ENCODE measurements around the gene GAL3ST2. TPM values are rescaled to one million over a fixed set of nuclear protein-coding genes. Genes with fewer than 3 reads are reported as not detected.

GAL3ST2 gene
- total and polyA plus RNA-seq, 2 of the 8 experiments (the other 6 are each of a cell fraction or from before 2014, with no cell fraction given): not detected

DNA sequence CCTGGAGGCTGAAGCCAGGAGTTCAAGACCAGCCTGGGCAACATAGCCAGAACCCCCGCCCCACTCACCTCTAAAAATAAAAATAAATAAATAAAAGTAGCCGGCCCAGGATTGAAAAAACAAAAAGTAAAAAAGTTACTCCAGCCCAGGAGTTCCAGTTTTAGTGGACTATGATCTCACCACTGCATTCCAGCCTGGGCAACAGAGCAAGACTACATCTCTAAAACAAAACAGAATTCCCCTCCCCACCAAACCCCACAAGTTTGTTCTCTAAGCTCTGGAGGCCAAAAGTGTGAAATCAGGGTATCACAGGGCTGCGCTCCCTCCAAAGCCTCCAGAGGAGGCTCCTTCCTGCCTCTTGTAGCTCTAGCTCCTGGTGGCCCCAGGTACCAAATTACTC, 40.5 kb upstream of the GAL3ST2 start:
- Histone ChIP-seq H3K36me3 (ENCODE audit: control insufficient read depth in 2 of 4, insufficient read depth in 4 of 4, low read length in 3 of 4) (no peaks in the 10 kb centered on the region), H4K20me1 (replicated peaks in 1 of 2; ENCODE audit: control insufficient read depth in 1 of 2, insufficient read depth in 2 of 2, low read length in 2 of 2) (peaks cover 1 to 5% of the 10 kb centered on the region in 2 experiments), H4K8ac (ENCODE audit: extremely low read depth, insufficient read depth, low read length) (no peak overlapping the region), H3K14ac (ENCODE audit: insufficient read length) (no peak overlapping the region), H3K18ac (ENCODE audit: extremely low read depth, low read length) (no peak overlapping the region), H3K79me2 (ENCODE audit: control insufficient read depth in 1 of 2, insufficient read depth in 2 of 2, low read length in 2 of 2) (no peaks in the 10 kb centered on the region), H3K27me3 (replicated peaks in 1 of 4; ENCODE audit: control insufficient read depth in 3 of 4, extremely low read depth in 1 of 4, insufficient read depth in 3 of 4, low read length in 3 of 4) (peaks cover 0 to 4% (median 3%) of the 10 kb centered on the region in 4 experiments; a peak in 4 of 7 replicates), H2BK15ac (ENCODE audit: low read length) (no peak overlapping the region), H3K23me2 (ENCODE audit: low read depth, low read length) (peaks cover 12% of the 10 kb centered on the region; the same call in 1 of the 2 replicates), H2BK5ac (ENCODE audit: low read depth, low read length) (no peak overlapping the region), H3K23ac (ENCODE audit: insufficient read length) (no peak overlapping the region), H2BK120ac (replicated peaks; ENCODE audit: low read depth, low read length) (no peak overlapping the region), H3K9me3 (ENCODE audit: insufficient read depth in 2 of 2, low read depth in 1 of 2, low read length in 1 of 2) (no peaks in the 10 kb centered on the region), H3K4me2 (ENCODE audit: insufficient read depth in 1 of 2, low read depth in 2 of 2, low read length in 2 of 2) (no peak overlapping the region; a peak in 1 of 4 replicates), H3K4me1 (replicated peaks in 1 of 4; ENCODE audit: control insufficient read depth in 3 of 4, insufficient read depth in 4 of 4, low read length in 3 of 4) (peaks cover 0 to 6% (median 0%) of the 10 kb centered on the region in 4 experiments; a peak in 2 of 7 replicates), H3K4me3 (ENCODE audit: extremely low read depth in 1 of 4, insufficient read depth in 2 of 4, low read depth in 3 of 4, low read length in 4 of 4) (no peak overlapping the region), H2AK5ac (ENCODE audit: low read depth, low read length) (no peak overlapping the region), H3K9ac (replicated peaks in 1 of 4; ENCODE audit: extremely low read depth in 1 of 4, low read depth in 3 of 4, low read length in 3 of 4) (no peak overlapping the region), H3K4ac (replicated peaks; ENCODE audit: insufficient read length, low read depth, low read length) (no peak overlapping the region), H3K79me1 (ENCODE audit: low read depth, low read length) (peaks cover 2% of the 10 kb centered on the region; the same call in 1 of the 2 replicates), H2AFZ (ENCODE audit: low read length) (no peak overlapping the region), H3K56ac (replicated peaks; ENCODE audit: insufficient read length, low read depth, low read length) (no peak overlapping the region), H2BK20ac (ENCODE audit: low read length) (no peak overlapping the region), H2BK12ac (ENCODE audit: low read depth, low read length) (no peak overlapping the region), H4K91ac (replicated peaks; ENCODE audit: insufficient read length, low read length) (no peak overlapping the region), H4K5ac (ENCODE audit: insufficient read length, low read depth, low read length) (no peak overlapping the region), H3K27ac (ENCODE audit: low read depth, low read length) (no peak overlapping the region)
- CTCF ChIA-PET (ENCODE audit: partially characterized antibody): interaction anchor here (1.0 to 1.2 kb wide), 2 partner anchors 10 to 143 kb away, joined by 3 to 6 read pairs; no protein-coding TSS in a partner anchor
- DNase-seq (ENCODE audit: low read depth in 1 of 2, low spot score in 2 of 2) (no peak), FAIRE-seq (no peak)
- POLR2A ChIA-PET (ENCODE audit: partially characterized antibody): interaction anchor here (1.0 to 1.5 kb wide), 2 partner anchors 10 to 77 kb away, joined by 3 to 4 read pairs; no protein-coding TSS in a partner anchor
- WGBS, 2 experiments (ENCODE audit: extremely low coverage in 1 of 2, insufficient coverage in 1 of 2, insufficient read length in 1 of 2, insufficient replicate concordance in 2 of 2, low coverage in 1 of 2, low lambda C conversion rate in 2 of 2, missing lambda C conversion rate in 1 of 2): 92% methylated on average over 3 of the region's 3 CpGs; no CpG with 5 or more reads in 1 of the 2 experiments
- no peak for TF ChIP-seq SAP30 (IDR thresholded peaks at IDR 0.05; ENCODE audit: insufficient read depth, insufficient replicate concordance, low read length)
- no peak for TF ChIP-seq CREB1 (IDR thresholded peaks at IDR 0.05)
- TF ChIP-seq CHD2 (IDR thresholded peaks at IDR 0.05; ENCODE audit: low read length): no peak
- TF ChIP-seq PHF8 (conservative IDR thresholded peaks at IDR 0.05; ENCODE audit: low read depth, low read length): no peak
- no peak for TF ChIP-seq POLR2A (IDR thresholded peaks at IDR 0.05; ENCODE audit: control extremely low read depth in 1 of 2, low read depth in 2 of 2, low read length in 2 of 2)
- no peak for TF ChIP-seq FOSL1 (IDR thresholded peaks at IDR 0.05; ENCODE audit: insufficient read depth, low read depth, low read length)
- no peak for TF ChIP-seq KDM1A (IDR thresholded peaks at IDR 0.05; ENCODE audit: borderline replicate concordance, low read length)
- no peak for TF ChIP-seq SUZ12 (IDR thresholded peaks at IDR 0.05; ENCODE audit: low read length)
- TF ChIP-seq GTF2F1 (IDR thresholded peaks at IDR 0.05; ENCODE audit: borderline replicate concordance, low read depth, low read length): no peak
- no peak for TF ChIP-seq BCL11A (IDR thresholded peaks at IDR 0.05; ENCODE audit: low read depth in 2 of 2, low read length in 2 of 2)
- no peak for TF ChIP-seq BRCA1 (IDR thresholded peaks at IDR 0.05; ENCODE audit: low read depth, low read length)
- TF ChIP-seq, protein P1, sequence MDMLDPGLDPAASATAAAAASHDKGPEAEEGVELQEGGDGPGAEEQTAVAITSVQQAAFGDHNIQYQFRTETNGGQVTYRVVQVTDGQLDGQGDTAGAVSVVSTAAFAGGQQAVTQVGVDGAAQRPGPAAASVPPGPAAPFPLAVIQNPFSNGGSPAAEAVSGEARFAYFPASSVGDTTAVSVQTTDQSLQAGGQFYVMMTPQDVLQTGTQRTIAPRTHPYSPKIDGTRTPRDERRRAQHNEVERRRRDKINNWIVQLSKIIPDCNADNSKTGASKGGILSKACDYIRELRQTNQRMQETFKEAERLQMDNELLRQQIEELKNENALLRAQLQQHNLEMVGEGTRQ (IDR thresholded peaks at IDR 0.05; ENCODE audit: low read length): no peak
- no peak for TF ChIP-seq RAD21 (IDR thresholded peaks at IDR 0.05 in 1 of 2, conservative IDR thresholded peaks at IDR 0.05 in 1 of 2; ENCODE audit: low read depth in 2 of 2, low read length in 2 of 2)

Data from H1 (cell line).